Neutrophil (primary cell): ENCODE data around the gene SRPK3.

Experiments used
- H3K27ac ChIP-seq: fragments of 200-600 bp; sonication (generic); 2 replicates; pipeline ENCODE4 v1.5.1; 2016; ENCODE audit warnings: mild to moderate bottlenecking, moderate library complexity
- H3K27me3 ChIP-seq: fragments of 200-600 bp; sonication (generic); 2 replicates; pipeline ENCODE4 v1.6.0; 2016; ENCODE audit warnings: mild to moderate bottlenecking
- H3K36me3 ChIP-seq: fragments of 200-600 bp; sonication (generic); 2 replicates; pipeline ENCODE4 v1.5.1; 2017
- H3K4me1 ChIP-seq, 2 experiments: fragments of 200-600 bp in 1 of 2; sonication (generic) in 1 of 2; 1 replicate in 1 of 2; 2 replicates in 1 of 2; pipeline versions ENCODE4 v1.5.1 to v1.6.1; 2013 to 2016; ENCODE audit warnings: low read depth in 1 of 2, low read length in 1 of 2, mild to moderate bottlenecking in 1 of 2, moderate library complexity in 1 of 2; ENCODE audit not compliant: control insufficient read depth in 1 of 2, insufficient read depth in 1 of 2
- H3K4me3 ChIP-seq, 2 experiments: fragments of 200-600 bp in 1 of 2; sonication (generic) in 1 of 2; 1 replicate in 1 of 2; 2 replicates in 1 of 2; pipeline ENCODE4 v1.5.1; 2013 to 2016; ENCODE audit warnings: low read depth in 1 of 2, low read length in 1 of 2, mild to moderate bottlenecking in 1 of 2, moderate library complexity in 1 of 2
- H3K9me3 ChIP-seq: fragments of 200-600 bp; sonication (generic); 2 replicates; pipeline ENCODE4 v1.5.1; 2016
- CTCF ChIP-seq: fragments of 200-600 bp; sonication (generic); IDR thresholded peaks from 2 replicates; pipeline ENCODE4 v1.5.1; 2016; ENCODE audit warnings: antibody characterized with exemption

The SRPK3 gene

DNA sequence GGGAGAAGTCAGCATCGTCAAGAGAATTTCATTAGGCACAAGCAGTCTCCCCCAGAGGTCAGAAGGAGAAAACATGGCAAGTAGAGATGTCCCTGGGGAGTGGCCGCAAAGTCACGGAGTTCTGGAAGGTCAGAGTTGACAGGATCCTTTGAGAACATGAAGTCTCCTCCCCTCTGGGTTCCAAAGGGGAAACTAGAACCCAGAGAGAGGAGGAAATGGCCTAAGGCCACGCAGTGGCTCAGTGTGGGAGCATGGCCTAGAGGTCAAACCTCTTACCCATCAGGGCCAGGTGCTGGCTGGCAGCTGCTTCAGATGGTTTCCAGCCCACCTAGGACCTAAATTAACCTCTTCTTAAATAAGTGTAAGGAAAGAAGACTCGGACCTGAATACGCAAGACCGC is 12.4 kb downstream of the SRPK3 start:
- Histone ChIP-seq H3K4me1 (peaks cover 21% of the 10 kb centered on the region in 2 experiments), H3K9me3 (no peaks in the 10 kb centered on the region), H3K27ac (peak overlapping the region; percentile 95), H3K27me3 (no peaks in the 10 kb centered on the region), H3K36me3 (peaks cover 31% of the 10 kb centered on the region), H3K4me3 (peak overlapping the region; percentile 78 to 79)
- no peak for TF ChIP-seq CTCF

GRCh38 chrX:153794018-153794896 is 13.4 kb downstream of the SRPK3 start, which contains the start of the genes IDH3G and SSR4:
IDH3G (minus strand) TSS chrX:153794375; CDS start chrX:153794326, 49 bp downstream.
SSR4 (plus strand) TSS chrX:153794668; CDS start chrX:153794688, 20 bp downstream.
- peak within 1 kb of the TSS; percentile 95 for H3K27ac ChIP-seq
- peak; percentile 7 for TF ChIP-seq CTCF
- peaks cover 30% of the 10 kb centered on the region for H3K36me3 ChIP-seq
- H3K4me3 ChIP-seq = peak within 1 kb of the TSS; percentile 78 to 79
- peaks cover 21% of the 10 kb centered on the region in 2 experiments for H3K4me1 ChIP-seq
- no peaks in the 10 kb centered on the region for H3K27me3 ChIP-seq
- H3K9me3 ChIP-seq = no peaks in the 10 kb centered on the region

- TF ChIP-seq CTCF = no peak
Observed at GRCh38 chrX:153794897-153795816, 14.3 kb downstream of the SRPK3 start.

GRCh38 chrX:153797415-153798015 is 16.7 kb downstream of the SRPK3 start:
- Histone ChIP-seq H3K27me3 (peaks cover 7% of the 10 kb centered on the region), H3K4me1 (peaks cover 17 to 21% of the 10 kb centered on the region in 2 experiments), H3K9me3 (no peaks in the 10 kb centered on the region), H3K4me3 (no peak overlapping the region), H3K27ac (no peak overlapping the region), H3K36me3 (peaks cover 21% of the 10 kb centered on the region)
- no peak for TF ChIP-seq CTCF

More at GRCh38 chrX:153794897-153795816, 14.3 kb downstream of the SRPK3 start:
- Histone ChIP-seq H3K36me3 (peaks cover 22% of the 10 kb centered on the region), H3K4me3 (peak overlapping the region; percentile 78 to 79), H3K4me1 (peaks cover 21% of the 10 kb centered on the region in 2 experiments), H3K27me3 (no peaks in the 10 kb centered on the region), H3K27ac (peak overlapping the region; percentile 95), H3K9me3 (no peaks in the 10 kb centered on the region)

DNA sequence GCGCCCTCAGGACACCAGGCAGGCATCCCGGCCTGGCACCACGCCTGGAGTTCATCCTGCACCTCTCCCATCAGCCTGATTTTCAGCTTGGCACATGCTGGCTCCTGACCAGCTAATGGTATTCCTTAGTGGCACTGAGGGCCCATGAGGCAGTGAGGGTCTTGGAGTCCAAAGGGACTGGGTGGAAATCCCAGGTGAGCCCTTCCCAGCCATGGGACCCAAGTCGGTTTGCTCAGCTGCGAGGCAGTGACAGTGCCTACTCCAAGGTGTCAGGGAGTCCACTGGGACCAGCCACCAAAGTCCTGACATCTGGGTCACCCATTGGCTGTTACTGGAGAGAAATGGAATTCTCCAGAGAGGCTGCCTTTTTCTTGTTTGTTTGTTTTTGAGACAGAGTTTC is 18.5 kb downstream of the SRPK3 start:
- peaks cover 21% of the 10 kb centered on the region for H3K36me3 ChIP-seq
- H3K4me3 ChIP-seq = no peak overlapping the region
- H3K4me1 ChIP-seq = peaks cover 7 to 11% of the 10 kb centered on the region in 2 experiments
- H3K9me3 ChIP-seq = no peaks in the 10 kb centered on the region
- H3K27me3 ChIP-seq = peaks cover 11% of the 10 kb centered on the region
- H3K27ac ChIP-seq = no peak overlapping the region
- no peak for TF ChIP-seq CTCF
